Fibroblast of skin of right biceps (primary cell): Measurements from ENCODE around the gene SPP1.

Experiments
- DNase-seq: peaks from one replicate; pipeline ENCODE4 v3.0.0-alpha.2; 2013

SPP1 gene

DNA sequence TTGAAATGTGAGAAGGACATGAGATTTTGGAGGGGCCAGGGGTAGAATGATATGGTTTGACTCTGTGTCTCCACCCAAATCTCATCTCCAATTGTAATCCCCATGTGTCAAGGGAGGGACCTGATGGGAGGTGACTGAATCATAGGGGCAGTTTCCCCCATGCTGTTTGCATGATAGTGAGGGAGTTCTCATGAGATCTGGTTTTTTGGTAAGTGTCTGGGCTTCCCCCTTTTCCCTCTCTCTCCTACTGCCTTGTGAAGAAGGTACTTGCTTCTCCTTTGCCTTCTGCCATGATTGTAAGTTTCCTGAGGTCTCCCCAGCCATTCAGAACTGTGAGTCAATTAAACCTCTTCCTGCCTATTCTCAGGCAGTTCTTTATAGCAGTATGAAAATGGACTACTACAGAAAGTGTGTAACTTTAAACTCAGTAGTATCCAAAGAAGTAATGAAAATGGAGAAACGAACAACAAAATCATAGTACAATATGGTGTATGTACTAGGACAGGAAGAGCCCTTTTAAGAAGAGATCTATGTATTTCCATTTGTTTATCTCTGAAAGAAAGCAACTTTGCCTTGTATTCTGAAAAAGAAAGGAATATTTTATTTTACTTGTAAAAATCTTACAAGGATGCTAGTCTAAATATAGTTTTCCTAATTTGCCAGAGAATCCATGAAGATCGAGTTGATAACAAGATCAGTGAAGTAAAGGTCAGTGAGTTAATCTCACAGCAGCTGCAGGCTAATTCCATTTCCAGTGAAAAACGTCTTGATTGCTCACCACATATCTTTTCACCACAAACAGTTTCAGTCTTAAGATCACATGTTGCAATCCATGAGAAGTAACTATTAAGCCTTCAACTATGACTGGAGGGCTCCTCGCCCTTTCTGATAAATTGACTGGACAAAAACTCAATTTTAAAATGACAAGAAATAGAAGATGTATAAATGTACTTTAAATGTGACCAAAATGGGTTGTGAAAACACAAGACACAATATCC, 52.4 kb downstream of the SPP1 start:
- peak; percentile 91 for DNase-seq

DNA sequence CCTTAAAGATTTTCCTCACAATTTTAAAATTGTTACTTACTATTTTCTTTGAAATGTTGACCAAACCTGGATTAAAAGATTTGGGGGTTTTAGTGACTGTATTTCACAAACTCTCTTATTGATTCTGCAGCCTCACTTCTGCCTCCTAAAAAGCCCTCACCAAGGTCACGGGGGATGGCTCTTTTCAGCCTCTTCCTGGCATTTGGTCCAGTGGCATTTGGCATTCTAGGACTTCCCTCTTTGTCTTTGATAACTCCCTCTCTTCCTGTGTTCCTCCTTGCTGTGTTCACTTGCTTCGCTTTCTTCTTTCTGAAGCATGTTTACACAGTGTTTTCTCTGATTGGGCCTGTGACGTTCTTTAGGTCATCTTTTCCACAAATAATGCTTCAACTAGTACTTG, 53.4 kb downstream of the SPP1 start:
- no peak for DNase-seq

DNA sequence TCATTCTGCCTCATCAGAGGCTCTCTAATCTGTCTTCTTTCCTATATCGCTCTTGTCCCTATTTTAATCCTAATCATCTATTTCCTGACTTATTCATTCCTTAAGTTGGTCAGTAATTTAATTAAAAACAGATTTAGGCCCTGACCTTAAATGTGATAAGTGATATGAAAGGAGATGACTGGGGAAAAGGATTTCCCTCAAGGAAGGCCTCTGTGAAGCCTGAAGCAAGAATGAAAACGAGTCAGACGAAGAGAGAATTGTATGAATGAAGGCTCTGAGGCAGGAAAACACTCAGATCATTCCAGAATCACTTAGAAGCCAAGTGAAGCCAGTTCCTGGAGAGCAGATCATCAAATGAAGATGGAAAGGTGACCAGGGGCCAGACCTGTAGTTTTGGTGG, 54.0 kb downstream of the SPP1 start:
- DNase-seq: no peak

DNA sequence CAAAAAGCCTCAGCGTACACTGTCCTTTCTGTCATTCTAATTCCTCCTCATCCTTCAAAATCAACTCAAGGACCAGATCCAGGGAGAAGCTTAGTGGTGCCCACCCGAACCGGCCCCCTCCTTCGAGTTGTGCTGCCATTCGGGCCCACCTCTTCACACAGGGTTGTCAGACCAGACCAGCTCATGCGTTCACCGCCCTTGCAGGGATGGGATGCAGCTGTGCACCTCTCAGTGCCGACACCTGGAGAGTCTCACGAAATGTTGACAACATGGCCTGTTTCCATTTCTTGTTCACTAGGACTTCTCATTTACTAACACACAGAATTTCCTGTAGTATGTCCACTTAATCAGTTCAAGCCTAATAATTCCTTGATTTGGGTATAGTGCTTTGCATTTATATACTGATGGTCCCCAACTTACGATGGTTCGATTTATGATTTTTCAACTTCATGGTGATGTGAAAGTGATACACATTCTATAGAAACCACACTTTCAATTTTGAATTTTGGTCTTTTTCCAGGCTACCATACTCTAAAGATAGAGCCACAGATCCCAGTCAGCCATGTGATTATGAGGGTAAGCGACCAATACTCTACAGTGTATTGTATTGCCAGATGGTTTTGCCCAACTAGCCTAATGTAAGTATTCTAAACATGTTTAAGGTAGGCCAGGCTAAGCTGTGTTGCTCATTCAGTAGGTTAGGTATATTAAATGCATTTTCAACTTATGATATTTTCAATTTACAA, 55.2 kb downstream of the SPP1 start:
- no peak for DNase-seq
